SU-DHL-6 (cell line): ENCODE measurements around the gene INHBA.

Source experiments
- EZH2phosphoT487 ChIP-seq: fragments of 200-600 bp; sonication (generic), shearing (Covaris generic); conservative IDR thresholded peaks from 2 replicates; pipeline ENCODE4 v1.6.1; 2018; ENCODE audit warnings: mild to moderate bottlenecking, antibody characterized with exemption, low read length, moderate library complexity, mixed read lengths
- TF ChIP-seq, protein P1 (sequence below): fragments of 200-600 bp; sonication (generic); IDR thresholded peaks from one replicate; pipeline ENCODE4 v1.5.1; 2017; ENCODE audit warnings: antibody characterized with exemption, mild to moderate bottlenecking, low read length, moderate library complexity; ENCODE audit not compliant: insufficient read depth, poor library complexity, severe bottlenecking

DNA sequence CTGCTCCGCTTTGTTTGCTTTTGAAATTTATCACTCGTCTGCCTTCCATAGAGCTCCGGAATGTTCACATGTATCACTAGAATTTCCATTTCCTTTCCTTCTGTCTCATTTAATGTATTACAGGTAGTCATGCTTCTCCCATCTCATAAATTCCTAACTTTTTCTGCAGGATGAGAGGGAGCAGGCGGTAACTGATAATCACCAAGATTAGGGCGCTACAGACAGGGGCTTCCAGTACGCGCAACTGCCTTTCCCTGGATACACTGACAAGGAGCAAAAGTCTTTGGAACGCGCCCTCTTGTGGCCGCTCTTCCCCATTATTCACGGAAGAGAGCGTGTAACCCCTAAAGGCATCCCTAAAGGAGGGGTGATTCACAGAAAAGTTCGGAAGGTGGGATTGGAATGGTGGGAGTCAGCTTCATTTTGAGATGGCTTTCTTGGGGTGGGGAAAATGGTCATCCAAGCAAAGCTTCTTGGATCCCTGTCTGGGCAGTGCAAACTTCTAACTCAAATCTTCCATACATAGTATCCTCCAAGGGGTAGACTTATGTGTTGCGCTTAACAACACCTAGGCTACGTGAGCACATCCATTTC, 6.5 kb downstream of the INHBA start:
- TF ChIP-seq, protein P1, sequence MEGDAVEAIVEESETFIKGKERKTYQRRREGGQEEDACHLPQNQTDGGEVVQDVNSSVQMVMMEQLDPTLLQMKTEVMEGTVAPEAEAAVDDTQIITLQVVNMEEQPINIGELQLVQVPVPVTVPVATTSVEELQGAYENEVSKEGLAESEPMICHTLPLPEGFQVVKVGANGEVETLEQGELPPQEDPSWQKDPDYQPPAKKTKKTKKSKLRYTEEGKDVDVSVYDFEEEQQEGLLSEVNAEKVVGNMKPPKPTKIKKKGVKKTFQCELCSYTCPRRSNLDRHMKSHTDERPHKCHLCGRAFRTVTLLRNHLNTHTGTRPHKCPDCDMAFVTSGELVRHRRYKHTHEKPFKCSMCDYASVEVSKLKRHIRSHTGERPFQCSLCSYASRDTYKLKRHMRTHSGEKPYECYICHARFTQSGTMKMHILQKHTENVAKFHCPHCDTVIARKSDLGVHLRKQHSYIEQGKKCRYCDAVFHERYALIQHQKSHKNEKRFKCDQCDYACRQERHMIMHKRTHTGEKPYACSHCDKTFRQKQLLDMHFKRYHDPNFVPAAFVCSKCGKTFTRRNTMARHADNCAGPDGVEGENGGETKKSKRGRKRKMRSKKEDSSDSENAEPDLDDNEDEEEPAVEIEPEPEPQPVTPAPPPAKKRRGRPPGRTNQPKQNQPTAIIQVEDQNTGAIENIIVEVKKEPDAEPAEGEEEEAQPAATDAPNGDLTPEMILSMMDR: peak; percentile 95
- TF ChIP-seq EZH2phosphoT487: no peak
